SK-N-MC (cell line): ENCODE data around the gene ATE1.

Source experiments
- EZH2 ChIP-seq: fragments of 200-600 bp; sonication (generic); IDR thresholded peaks from one replicate; pipeline ENCODE4 v1.6.1; 2017; ENCODE audit warnings: antibody characterized with exemption
- POLR2AphosphoS5 ChIP-seq: IDR thresholded peaks from 2 replicates; pipeline ENCODE4 v1.6.1; 2012; ENCODE audit warnings: mild to moderate bottlenecking, low read depth, low read length, borderline replicate concordance

- no peak for TF ChIP-seq POLR2AphosphoS5
- TF ChIP-seq EZH2 = no peak
Measured at GRCh38 chr10:121870413-121870812, 57.4 kb downstream of the ATE1 start.
